ENCODE measurements around the gene FAM187B.

Gene FAM187B

GRCh38 chr19:35269438-35270117, 41.0 kb upstream of the FAM187B start:
- Histone ChIP-seq H3K27ac (ENCODE audit: low read depth, low read length) (peak overlapping the region; percentile 97), H4K8ac (ENCODE audit: low read depth, low read length) (peak overlapping the region; percentile 93), H3K23ac (ENCODE audit: low read length) (no peak overlapping the region), H3K36me3 (ENCODE audit: control insufficient read depth in 1 of 2, insufficient read depth in 2 of 2, low read length in 2 of 2) (peaks cover 59 to 64% of the 10 kb centered on the region in 2 experiments), H4K91ac (ENCODE audit: low read depth, low read length) (peak overlapping the region; percentile 67), H3K27me3 (ENCODE audit: insufficient read depth, low read length) (no peaks in the 10 kb centered on the region), H3K79me2 (ENCODE audit: control insufficient read depth, insufficient read depth, low read length, poor library complexity) (peaks cover 11% of the 10 kb centered on the region), H2BK5ac (ENCODE audit: low read depth, low read length, poor library complexity) (peak overlapping the region; percentile 42), H3K9me3 (ENCODE audit: insufficient read depth, low read depth, low read length) (no peaks in the 10 kb centered on the region), H3K4me2 (ENCODE audit: low read length) (peak overlapping the region; percentile 87), H2AK5ac (ENCODE audit: low read length) (peak overlapping the region; percentile 57), H3K14ac (ENCODE audit: low read length) (peak overlapping the region; percentile 66), H2AFZ (ENCODE audit: insufficient read depth, low read length, poor library complexity) (peak overlapping the region; percentile 92), H3K4me3 (ENCODE audit: low read depth, low read length) (peak overlapping the region; percentile 90), H2BK12ac (ENCODE audit: low read length) (no peak overlapping the region), H3K79me1 (ENCODE audit: low read length) (peaks cover 11% of the 10 kb centered on the region), H4K12ac (ENCODE audit: low read depth, low read length) (peak overlapping the region; percentile 79), H3K18ac (ENCODE audit: low read length) (peak overlapping the region; percentile 90), H2BK120ac (ENCODE audit: insufficient read depth, low read length, poor library complexity) (peak overlapping the region; percentile 90), H3K4me1 (ENCODE audit: control insufficient read depth in 1 of 2, insufficient read depth in 2 of 2, low read length in 2 of 2) (peaks cover 12 to 15% of the 10 kb centered on the region in 2 experiments), H3K9ac (ENCODE audit: low read length) (peak overlapping the region; percentile 92), H3K4ac (ENCODE audit: low read depth, low read length) (peak overlapping the region; percentile 34)
- DNase-seq: peak; percentile 86 to 94
- no CpG with 5 or more reads among the region's 66 CpGs for WGBS (ENCODE audit: extremely low coverage, insufficient coverage, insufficient read length)

GRCh38 chr19:35268536-35269437, 40.2 kb upstream of the FAM187B start, which contains the start of gene USF2:
Gene USF2 (plus strand): TSS chr19:35268962. CDS start chr19:35269102, 140 bp downstream.
- no peaks in the 10 kb centered on the region for H3K9me3 ChIP-seq (ENCODE audit: insufficient read depth, low read depth, low read length)
- H3K4ac ChIP-seq (ENCODE audit: low read depth, low read length): peak within 1 kb of the TSS; percentile 95
- peak within 1 kb of the TSS; percentile 97 for H3K27ac ChIP-seq (ENCODE audit: low read depth, low read length)
- WGBS (ENCODE audit: extremely low coverage, insufficient coverage, insufficient read length): no CpG with 5 or more reads among the region's 126 CpGs
- peaks cover 11% of the 10 kb centered on the region for H3K79me2 ChIP-seq (ENCODE audit: control insufficient read depth, insufficient read depth, low read length, poor library complexity)
- H4K8ac ChIP-seq (ENCODE audit: low read depth, low read length): peak within 1 kb of the TSS; percentile 93
- H3K79me1 ChIP-seq (ENCODE audit: low read length): peaks cover 11% of the 10 kb centered on the region
- H4K91ac ChIP-seq (ENCODE audit: low read depth, low read length): peak within 1 kb of the TSS; percentile 90
- H3K23ac ChIP-seq (ENCODE audit: low read length): no peak within 1 kb of the TSS
- H2AK5ac ChIP-seq (ENCODE audit: low read length): peak within 1 kb of the TSS; percentile 57
- peak within 1 kb of the TSS; percentile 90 for H3K4me3 ChIP-seq (ENCODE audit: low read depth, low read length)
- peak within 1 kb of the TSS; percentile 92 for H3K9ac ChIP-seq (ENCODE audit: low read length)
- peak within 1 kb of the TSS; percentile 83 for H3K14ac ChIP-seq (ENCODE audit: low read length)
- H3K4me1 ChIP-seq (ENCODE audit: control insufficient read depth in 1 of 2, insufficient read depth in 2 of 2, low read length in 2 of 2): peaks cover 12 to 15% of the 10 kb centered on the region in 2 experiments
- DNase-seq: peak; percentile 62 to 73
- peak within 1 kb of the TSS; percentile 77 for H2BK5ac ChIP-seq (ENCODE audit: low read depth, low read length, poor library complexity)
- peak within 1 kb of the TSS; percentile 92 for H2AFZ ChIP-seq (ENCODE audit: insufficient read depth, low read length, poor library complexity)
- H4K12ac ChIP-seq (ENCODE audit: low read depth, low read length): peak within 1 kb of the TSS; percentile 94
- peak within 1 kb of the TSS; percentile 90 for H3K18ac ChIP-seq (ENCODE audit: low read length)
- H3K4me2 ChIP-seq (ENCODE audit: low read length): peak within 1 kb of the TSS; percentile 87
- peaks cover 58 to 60% of the 10 kb centered on the region in 2 experiments for H3K36me3 ChIP-seq (ENCODE audit: control insufficient read depth in 1 of 2, insufficient read depth in 2 of 2, low read length in 2 of 2)
- H2BK120ac ChIP-seq (ENCODE audit: insufficient read depth, low read length, poor library complexity): peak within 1 kb of the TSS; percentile 90
- no peak within 1 kb of the TSS for H2BK12ac ChIP-seq (ENCODE audit: low read length)
- H3K27me3 ChIP-seq (ENCODE audit: insufficient read depth, low read length): no peaks in the 10 kb centered on the region

GRCh38 chr19:35267818-35268535, 39.4 kb upstream of the FAM187B start:
- Histone ChIP-seq H3K79me1 (ENCODE audit: low read length) (peaks cover 11% of the 10 kb centered on the region), H3K4me3 (ENCODE audit: low read depth, low read length) (peak overlapping the region; percentile 73)

More at GRCh38 chr19:35267818-35268535, 39.4 kb upstream of the FAM187B start:
- peak overlapping the region; percentile 73 for H3K18ac ChIP-seq (ENCODE audit: low read length)
- H3K14ac ChIP-seq (ENCODE audit: low read length): peak overlapping the region; percentile 83
- no CpG with 5 or more reads among the region's 100 CpGs for WGBS (ENCODE audit: extremely low coverage, insufficient coverage, insufficient read length)
- H3K9me3 ChIP-seq (ENCODE audit: insufficient read depth, low read depth, low read length): no peaks in the 10 kb centered on the region
- H3K79me2 ChIP-seq (ENCODE audit: control insufficient read depth, insufficient read depth, low read length, poor library complexity): peaks cover 11% of the 10 kb centered on the region
- H2AFZ ChIP-seq (ENCODE audit: insufficient read depth, low read length, poor library complexity): peak overlapping the region; percentile 45
- H2AK5ac ChIP-seq (ENCODE audit: low read length): peak overlapping the region; percentile 67
- H2BK120ac ChIP-seq (ENCODE audit: insufficient read depth, low read length, poor library complexity): peak overlapping the region; percentile 56
- peak overlapping the region; percentile 89 for H4K8ac ChIP-seq (ENCODE audit: low read depth, low read length)
- H3K9ac ChIP-seq (ENCODE audit: low read length): peak overlapping the region; percentile 71
- peak overlapping the region; percentile 69 for H3K4me2 ChIP-seq (ENCODE audit: low read length)
- no peak overlapping the region for H3K23ac ChIP-seq (ENCODE audit: low read length)
- DNase-seq: peak; percentile 34 to 82
- H2BK5ac ChIP-seq (ENCODE audit: low read depth, low read length, poor library complexity): peak overlapping the region; percentile 69
- H4K91ac ChIP-seq (ENCODE audit: low read depth, low read length): peak overlapping the region; percentile 90
- peaks cover 12 to 15% of the 10 kb centered on the region in 2 experiments for H3K4me1 ChIP-seq (ENCODE audit: control insufficient read depth in 1 of 2, insufficient read depth in 2 of 2, low read length in 2 of 2)
- H2BK12ac ChIP-seq (ENCODE audit: low read length): peak overlapping the region; percentile 2
- H3K27ac ChIP-seq (ENCODE audit: low read depth, low read length): peak overlapping the region; percentile 96
- peak overlapping the region; percentile 94 for H4K12ac ChIP-seq (ENCODE audit: low read depth, low read length)
- H3K27me3 ChIP-seq (ENCODE audit: insufficient read depth, low read length): no peaks in the 10 kb centered on the region
- H3K4ac ChIP-seq (ENCODE audit: low read depth, low read length): peak overlapping the region; percentile 95
- peaks cover 53% of the 10 kb centered on the region in 2 experiments for H3K36me3 ChIP-seq (ENCODE audit: control insufficient read depth in 1 of 2, insufficient read depth in 2 of 2, low read length in 2 of 2)
